ENCODE measurements around the gene TRIM31.

Gene TRIM31

DNA sequence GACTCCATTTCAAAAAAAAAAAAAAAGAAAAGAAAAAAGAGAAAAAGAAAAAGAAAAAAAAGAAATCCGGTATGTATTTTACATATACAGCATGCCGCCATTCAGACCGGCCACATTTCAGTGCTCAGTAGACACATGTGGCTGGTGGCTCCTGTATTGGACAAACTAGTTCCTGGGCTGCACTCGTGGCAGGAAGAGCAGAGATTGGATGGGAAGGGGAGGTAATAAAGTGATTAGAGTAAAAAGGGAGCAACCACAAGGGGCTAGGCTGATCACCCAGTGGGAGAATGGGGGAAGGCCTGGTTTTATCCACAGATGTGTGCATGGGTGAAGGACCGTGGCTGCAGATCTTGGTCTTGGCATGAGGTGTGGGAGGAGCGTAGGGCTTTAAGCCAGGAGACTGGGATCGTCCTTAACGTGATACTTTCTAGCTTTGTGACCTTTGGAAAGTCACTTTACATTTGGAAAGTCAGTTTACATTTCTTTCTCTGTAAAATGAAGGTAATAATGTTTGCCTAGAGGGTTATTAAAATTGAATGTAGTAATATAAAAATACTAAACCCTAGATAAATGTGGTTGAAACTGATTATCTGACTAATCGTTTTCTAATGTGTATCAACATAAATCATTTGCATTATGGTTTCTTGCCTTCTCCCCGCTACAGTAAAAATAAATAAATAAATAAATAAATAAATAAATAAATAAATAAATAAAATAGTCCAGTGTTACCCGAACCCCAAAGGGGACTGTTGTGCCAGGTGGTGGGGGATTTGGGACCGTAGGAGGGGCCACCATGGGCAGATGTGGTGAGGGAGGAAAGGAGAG, 49.6 kb upstream of the TRIM31 start (continued):
- TF ChIP-seq, protein P1, sequence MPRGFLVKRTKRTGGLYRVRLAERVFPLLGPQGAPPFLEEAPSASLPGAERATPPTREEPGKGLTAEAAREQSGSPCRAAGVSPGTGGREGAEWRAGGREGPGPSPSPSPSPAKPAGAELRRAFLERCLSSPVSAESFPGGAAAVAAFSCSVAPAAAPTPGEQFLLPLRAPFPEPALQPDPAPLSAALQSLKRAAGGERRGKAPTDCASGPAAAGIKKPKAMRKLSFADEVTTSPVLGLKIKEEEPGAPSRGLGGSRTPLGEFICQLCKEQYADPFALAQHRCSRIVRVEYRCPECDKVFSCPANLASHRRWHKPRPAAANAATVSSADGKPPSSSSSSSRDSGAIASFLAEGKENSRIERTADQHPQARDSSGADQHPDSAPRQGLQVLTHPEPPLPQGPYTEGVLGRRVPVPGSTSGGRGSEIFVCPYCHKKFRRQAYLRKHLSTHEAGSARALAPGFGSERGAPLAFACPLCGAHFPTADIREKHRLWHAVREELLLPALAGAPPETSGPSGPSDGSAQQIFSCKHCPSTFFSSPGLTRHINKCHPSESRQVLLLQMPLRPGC (tag by site-specific recombination; IDR thresholded peaks at IDR 0.05) = peak; percentile 22; the same call in 1 of the 2 replicates
- TF ChIP-seq ZNF335 (tag by site-specific recombination; conservative IDR thresholded peaks at IDR 0.05) = 0 out of 2 replicates have a peak, but pooled peaks have one; percentile 27
- TF ChIP-seq SALL2 (tag by site-specific recombination; IDR thresholded peaks at IDR 0.05; ENCODE audit: borderline replicate concordance) = no peak
- TF ChIP-seq ZNF529 (tag by site-specific recombination; IDR thresholded peaks at IDR 0.05; ENCODE audit: insufficient replicate concordance) = peak; percentile 87

DNA sequence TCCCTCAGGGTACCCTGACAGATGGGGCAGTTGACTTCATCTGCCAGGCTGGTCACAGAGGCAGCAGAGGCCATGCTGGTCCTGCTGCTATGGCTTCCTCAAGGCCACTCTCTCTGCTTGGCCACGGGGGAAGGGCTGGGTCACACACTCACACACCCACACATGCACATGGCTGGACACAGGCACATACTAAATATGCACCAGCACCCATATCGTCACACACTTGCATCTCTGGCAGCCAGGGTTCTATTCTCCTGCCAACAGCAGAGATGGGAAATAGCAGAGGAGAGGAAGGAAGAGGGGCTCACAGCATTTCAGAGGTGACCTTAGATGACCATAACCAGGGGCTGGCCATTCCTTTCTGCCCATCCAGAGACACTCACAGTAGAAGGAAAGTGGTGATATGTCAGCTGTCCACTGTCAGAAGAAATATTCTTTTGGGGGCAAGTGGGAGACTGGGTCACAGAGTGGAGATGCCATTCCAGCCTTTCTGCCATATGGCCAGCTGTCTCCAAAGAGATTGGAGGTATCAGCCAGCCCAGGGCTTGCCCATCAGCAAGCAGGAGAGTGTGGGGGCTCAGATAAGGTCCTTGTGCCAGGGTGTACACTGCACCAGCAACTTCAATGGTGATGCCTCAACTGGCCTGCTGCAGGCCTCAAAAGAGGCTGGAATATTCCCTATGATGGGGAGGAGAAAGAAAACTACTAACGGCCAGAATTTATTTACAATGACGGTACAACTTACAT, 48.1 kb upstream of the TRIM31 start, which contains the start of gene TRIM10:
Gene TRIM10 (minus strand): TSS at position 427 of the 747 bp plus-strand sequence. CDS start 353 bp downstream, at position 74.
- Histone ChIP-seq H3K4me3 (ENCODE audit: low read depth, low read length) (no peak within 1 kb of the TSS), H3K27ac (ENCODE audit: extremely low read depth, low read depth, low read length) (no peak within 1 kb of the TSS), H3K4me1 (ENCODE audit: control insufficient read depth, insufficient read depth, low read length) (peaks cover 9% of the 10 kb centered on the region), H3K36me3 (ENCODE audit: control insufficient read depth in 2 of 2, insufficient read depth in 1 of 2, low read length in 2 of 2) (no peaks in the 10 kb centered on the region), H3K9me3 (ENCODE audit: control insufficient read depth, insufficient read depth, low read depth, low read length) (no peaks in the 10 kb centered on the region)
- POLR2A ChIA-PET = no interaction called here
- CTCF ChIA-PET = interaction anchor here (0.6 to 3.1 kb wide), 2 partner anchors 30 to 1310 kb away, joined by 3 to 11 read pairs; no protein-coding TSS in a partner anchor
- TF ChIP-seq BCL11B (tag by site-specific recombination; IDR thresholded peaks at IDR 0.05; ENCODE audit: low read depth) (no peak), ZBTB48 (tag by site-specific recombination; IDR thresholded peaks at IDR 0.05) (no peak), FEZF1 (tag by site-specific recombination; IDR thresholded peaks at IDR 0.05) (no peak), ZNF791 (tag by site-specific recombination; IDR thresholded peaks at IDR 0.05) (no peak), ZNF184 (tag by site-specific recombination; IDR thresholded peaks at IDR 0.05) (no peak), ZNF366 (tag by site-specific recombination; conservative IDR thresholded peaks at IDR 0.05) (no peak), ZBTB8A (tag by site-specific recombination; IDR thresholded peaks at IDR 0.05) (no peak), ZNF521 (tag by site-specific recombination; IDR thresholded peaks at IDR 0.05) (no peak), ZNF571 (tag by site-specific recombination; IDR thresholded peaks at IDR 0.05) (no peak), ZNF114 (tag by site-specific recombination; IDR thresholded peaks at IDR 0.05) (no peak), ZNF621 (tag by site-specific recombination; IDR thresholded peaks at IDR 0.05) (no peak), ZNF830 (tag by site-specific recombination; IDR thresholded peaks at IDR 0.05; ENCODE audit: low read depth) (no peak), ZNF555 (tag by site-specific recombination; conservative IDR thresholded peaks at IDR 0.05) (no peak), PRDM1 (tag by site-specific recombination; IDR thresholded peaks at IDR 0.05) (no peak), YY2 (tag by site-specific recombination; IDR thresholded peaks at IDR 0.05) (no peak)
- TF ChIP-seq, protein P2, sequence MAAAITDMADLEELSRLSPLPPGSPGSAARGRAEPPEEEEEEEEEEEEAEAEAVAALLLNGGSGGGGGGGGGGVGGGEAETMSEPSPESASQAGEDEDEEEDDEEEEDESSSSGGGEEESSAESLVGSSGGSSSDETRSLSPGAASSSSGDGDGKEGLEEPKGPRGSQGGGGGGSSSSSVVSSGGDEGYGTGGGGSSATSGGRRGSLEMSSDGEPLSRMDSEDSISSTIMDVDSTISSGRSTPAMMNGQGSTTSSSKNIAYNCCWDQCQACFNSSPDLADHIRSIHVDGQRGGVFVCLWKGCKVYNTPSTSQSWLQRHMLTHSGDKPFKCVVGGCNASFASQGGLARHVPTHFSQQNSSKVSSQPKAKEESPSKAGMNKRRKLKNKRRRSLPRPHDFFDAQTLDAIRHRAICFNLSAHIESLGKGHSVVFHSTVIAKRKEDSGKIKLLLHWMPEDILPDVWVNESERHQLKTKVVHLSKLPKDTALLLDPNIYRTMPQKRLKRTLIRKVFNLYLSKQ (tag by site-specific recombination; IDR thresholded peaks at IDR 0.05; ENCODE audit: borderline replicate concordance) = no peak
- TF ChIP-seq, protein P3, sequence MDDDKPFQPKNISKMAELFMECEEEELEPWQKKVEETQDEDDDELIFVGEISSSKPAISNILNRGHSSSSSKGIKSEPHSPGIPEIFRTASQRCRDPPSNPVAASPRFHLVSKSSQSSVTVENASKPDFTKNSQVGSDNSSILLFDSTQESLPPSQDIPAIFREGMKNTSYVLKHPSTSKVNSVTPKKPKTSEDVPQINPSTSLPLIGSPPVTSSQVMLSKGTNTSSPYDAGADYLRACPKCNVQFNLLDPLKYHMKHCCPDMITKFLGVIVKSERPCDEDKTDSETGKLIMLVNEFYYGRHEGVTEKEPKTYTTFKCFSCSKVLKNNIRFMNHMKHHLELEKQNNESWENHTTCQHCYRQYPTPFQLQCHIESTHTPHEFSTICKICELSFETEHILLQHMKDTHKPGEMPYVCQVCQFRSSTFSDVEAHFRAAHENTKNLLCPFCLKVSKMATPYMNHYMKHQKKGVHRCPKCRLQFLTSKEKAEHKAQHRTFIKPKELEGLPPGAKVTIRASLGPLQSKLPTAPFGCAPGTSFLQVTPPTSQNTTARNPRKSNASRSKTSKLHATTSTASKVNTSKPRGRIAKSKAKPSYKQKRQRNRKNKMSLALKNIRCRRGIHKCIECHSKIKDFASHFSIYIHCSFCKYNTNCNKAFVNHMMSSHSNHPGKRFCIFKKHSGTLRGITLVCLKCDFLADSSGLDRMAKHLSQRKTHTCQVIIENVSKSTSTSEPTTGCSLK (tag by site-specific recombination; IDR thresholded peaks at IDR 0.05) = no peak
- TF ChIP-seq, protein P4, sequence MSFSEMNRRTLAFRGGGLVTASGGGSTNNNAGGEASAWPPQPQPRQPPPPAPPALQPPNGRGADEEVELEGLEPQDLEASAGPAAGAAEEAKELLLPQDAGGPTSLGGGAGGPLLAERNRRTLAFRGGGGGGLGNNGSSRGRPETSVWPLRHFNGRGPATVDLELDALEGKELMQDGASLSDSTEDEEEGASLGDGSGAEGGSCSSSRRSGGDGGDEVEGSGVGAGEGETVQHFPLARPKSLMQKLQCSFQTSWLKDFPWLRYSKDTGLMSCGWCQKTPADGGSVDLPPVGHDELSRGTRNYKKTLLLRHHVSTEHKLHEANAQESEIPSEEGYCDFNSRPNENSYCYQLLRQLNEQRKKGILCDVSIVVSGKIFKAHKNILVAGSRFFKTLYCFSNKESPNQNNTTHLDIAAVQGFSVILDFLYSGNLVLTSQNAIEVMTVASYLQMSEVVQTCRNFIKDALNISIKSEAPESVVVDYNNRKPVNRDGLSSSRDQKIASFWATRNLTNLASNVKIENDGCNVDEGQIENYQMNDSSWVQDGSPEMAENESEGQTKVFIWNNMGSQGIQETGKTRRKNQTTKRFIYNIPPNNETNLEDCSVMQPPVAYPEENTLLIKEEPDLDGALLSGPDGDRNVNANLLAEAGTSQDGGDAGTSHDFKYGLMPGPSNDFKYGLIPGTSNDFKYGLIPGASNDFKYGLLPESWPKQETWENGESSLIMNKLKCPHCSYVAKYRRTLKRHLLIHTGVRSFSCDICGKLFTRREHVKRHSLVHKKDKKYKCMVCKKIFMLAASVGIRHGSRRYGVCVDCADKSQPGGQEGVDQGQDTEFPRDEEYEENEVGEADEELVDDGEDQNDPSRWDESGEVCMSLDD (tag by site-specific recombination; IDR thresholded peaks at IDR 0.05) = no peak
- TF ChIP-seq, protein P5, sequence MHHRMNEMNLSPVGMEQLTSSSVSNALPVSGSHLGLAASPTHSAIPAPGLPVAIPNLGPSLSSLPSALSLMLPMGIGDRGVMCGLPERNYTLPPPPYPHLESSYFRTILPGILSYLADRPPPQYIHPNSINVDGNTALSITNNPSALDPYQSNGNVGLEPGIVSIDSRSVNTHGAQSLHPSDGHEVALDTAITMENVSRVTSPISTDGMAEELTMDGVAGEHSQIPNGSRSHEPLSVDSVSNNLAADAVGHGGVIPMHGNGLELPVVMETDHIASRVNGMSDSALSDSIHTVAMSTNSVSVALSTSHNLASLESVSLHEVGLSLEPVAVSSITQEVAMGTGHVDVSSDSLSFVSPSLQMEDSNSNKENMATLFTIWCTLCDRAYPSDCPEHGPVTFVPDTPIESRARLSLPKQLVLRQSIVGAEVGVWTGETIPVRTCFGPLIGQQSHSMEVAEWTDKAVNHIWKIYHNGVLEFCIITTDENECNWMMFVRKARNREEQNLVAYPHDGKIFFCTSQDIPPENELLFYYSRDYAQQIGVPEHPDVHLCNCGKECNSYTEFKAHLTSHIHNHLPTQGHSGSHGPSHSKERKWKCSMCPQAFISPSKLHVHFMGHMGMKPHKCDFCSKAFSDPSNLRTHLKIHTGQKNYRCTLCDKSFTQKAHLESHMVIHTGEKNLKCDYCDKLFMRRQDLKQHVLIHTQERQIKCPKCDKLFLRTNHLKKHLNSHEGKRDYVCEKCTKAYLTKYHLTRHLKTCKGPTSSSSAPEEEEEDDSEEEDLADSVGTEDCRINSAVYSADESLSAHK (tag by site-specific recombination; IDR thresholded peaks at IDR 0.05) = no peak
